PC-9 (cell line): Measurements from ENCODE around the gene SNRPE. TPM values are rescaled to one million over a fixed set of nuclear protein-coding genes. Genes with fewer than 3 reads are reported as not detected.
A peak's percentile ranks its signal among the peaks of the same experiment; 100 is the strongest.

Experiments
- BruUV-seq: library from RNA; stranded (reverse); fragments of 400-500 nt; replicated peaks from 2 replicates; lab custom pipeline; 2021; lab: Mats Ljungman, UMichigan
- CTCF ChIA-PET: fragments of 300-600 bp; sonication (Branson Sonifier 250); formaldehyde crosslinking; loops from one replicate; lab custom pipeline; 2022; ENCODE audit warnings: antibody characterized with exemption; lab: Charles Lee
- POLR2A ChIA-PET: fragments of 300-600 bp; sonication (Branson Sonifier 250); formaldehyde crosslinking; loops from one replicate; lab custom pipeline; 2022; ENCODE audit warnings: antibody characterized with exemption; ENCODE audit not compliant: unreplicated experiment; lab: Charles Lee
- DNase-seq, 2 experiments: peaks; one replicate each; pipeline versions ENCODE4 v3.0.0 to v3.0.0-alpha.2; 2015 to 2022; ENCODE audit warnings: mixed read lengths in 1 of 2
- H2AFZ ChIP-seq: fragments of 200-600 bp; sonication (generic); 2 replicates; pipeline ENCODE4 v1.8.1; 2017; ENCODE audit warnings: antibody characterized with exemption
- H3F3A ChIP-seq: fragments of 200-600 bp; sonication (generic); 2 replicates; pipeline ENCODE4 v1.8.1; 2017; ENCODE audit warnings: antibody characterized with exemption, mild to moderate bottlenecking, low read depth; ENCODE audit not compliant: insufficient read depth
- H3K27ac ChIP-seq: fragments of 200-600 bp; sonication (generic); 2 replicates; pipeline ENCODE4 v1.6.1; 2016; ENCODE audit warnings: mixed run types
- H3K27me3 ChIP-seq: fragments of 200-600 bp; sonication (generic); 2 replicates; pipeline ENCODE4 v1.6.1; 2016; ENCODE audit warnings: low read depth, mixed run types; ENCODE audit not compliant: insufficient read depth
- H3K36me3 ChIP-seq: fragments of 200-600 bp; sonication (generic); 2 replicates; pipeline ENCODE4 v1.6.1; 2016; ENCODE audit warnings: low read depth, mixed run types
- H3K4me1 ChIP-seq: fragments of 200-600 bp; sonication (generic); replicated peaks from 2 replicates; pipeline ENCODE4 v1.6.1; 2016; ENCODE audit warnings: mixed run types; ENCODE audit not compliant: insufficient read depth
- H3K4me2 ChIP-seq: fragments of 200-600 bp; sonication (generic); 2 replicates; pipeline ENCODE4 v1.6.1; 2017; ENCODE audit warnings: mixed run types
- H3K4me3 ChIP-seq: fragments of 200-600 bp; sonication (generic); 2 replicates; pipeline ENCODE4 v1.6.1; 2016; ENCODE audit warnings: mixed run types
- H3K79me2 ChIP-seq: fragments of 200-600 bp; sonication (generic); 2 replicates; pipeline ENCODE4 v1.6.1; 2017; ENCODE audit warnings: low read depth, mixed run types
- H3K9me2 ChIP-seq: fragments of 200-600 bp; sonication (generic); 2 replicates; pipeline ENCODE4 v1.8.1; 2017; ENCODE audit warnings: mild to moderate bottlenecking; ENCODE audit not compliant: insufficient read depth
- H3K9me3 ChIP-seq: fragments of 200-600 bp; sonication (generic); 2 replicates; pipeline ENCODE4 v1.8.1; 2016; ENCODE audit warnings: low read depth; ENCODE audit not compliant: insufficient read depth
- H4K20me1 ChIP-seq: fragments of 200-600 bp; sonication (generic); 2 replicates; pipeline ENCODE4 v1.8.1; 2017; ENCODE audit not compliant: insufficient read depth
- CTCF ChIP-seq: fragments of 200-600 bp; sonication (generic); conservative IDR thresholded peaks from 2 replicates; pipeline ENCODE4 v1.6.1; 2017; ENCODE audit warnings: mixed run types, antibody characterized with exemption, mild to moderate bottlenecking, moderate library complexity
- EZH2 ChIP-seq: fragments of 200-600 bp; sonication (generic); IDR thresholded peaks from 2 replicates; pipeline ENCODE4 v1.8.0; 2017; ENCODE audit warnings: antibody characterized with exemption, low read depth
- intact Hi-C: fragments of 100-400 bp; cut with micrococcal nuclease; formaldehyde crosslinking; loops from one replicate; pipeline ENCODE4 v1.10.0; 2022; ENCODE audit not compliant: unreplicated experiment
- total RNA-seq: library from RNA; stranded (reverse); gene quantifications from 2 replicates; pipeline ENCODE4 v1.2.3, GENCODE V29; 2021

SNRPE gene
- total RNA-seq, 1 experiment from 2014 or later: 218 TPM

GRCh38 chr1:203915811-203916210 lies 54.4 kb downstream of the SNRPE start:
- no peak overlapping the region for H3K4me3 ChIP-seq
- peaks cover 24% of the 10 kb centered on the region for H3K4me1 ChIP-seq
- ChIA-PET CTCF (no interaction called here), POLR2A (no interaction called here)
- TF ChIP-seq EZH2 (no peak), CTCF (no peak)
- H3K9me3 ChIP-seq: no peaks in the 10 kb centered on the region
- DNase-seq: peak in 1 of 2 experiments; percentile 75
- peak overlapping the region; percentile 48 for H3K27ac ChIP-seq
- H3F3A ChIP-seq: peaks cover 31% of the 10 kb centered on the region
- H3K27me3 ChIP-seq: no peaks in the 10 kb centered on the region
- no peaks in the 10 kb centered on the region for H3K36me3 ChIP-seq
- 0 out of 2 replicates have a peak overlapping the region, but pooled peaks have one; percentile 8 for H3K4me2 ChIP-seq
- intact Hi-C loops: no loop called here
- H3K79me2 ChIP-seq: no peaks in the 10 kb centered on the region
- BruUV-seq: no TSS peak
- no peaks in the 10 kb centered on the region for H3K9me2 ChIP-seq
- H2AFZ ChIP-seq: 0 out of 2 replicates have a peak overlapping the region, but pooled peaks have one; percentile 6
- H4K20me1 ChIP-seq: no peaks in the 10 kb centered on the region

GRCh38 chr1:203916756-203917155 lies 55.4 kb downstream of the SNRPE start:
- ChIA-PET CTCF (no interaction called here), POLR2A (no interaction called here)
- Histone ChIP-seq H3K4me2 (no peak overlapping the region), H3K9me2 (no peaks in the 10 kb centered on the region), H3K9me3 (no peaks in the 10 kb centered on the region), H3F3A (peaks cover 37% of the 10 kb centered on the region), H3K27me3 (no peaks in the 10 kb centered on the region), H3K79me2 (no peaks in the 10 kb centered on the region), H2AFZ (no peak overlapping the region), H3K27ac (no peak overlapping the region), H3K4me1 (peaks cover 29% of the 10 kb centered on the region), H4K20me1 (no peaks in the 10 kb centered on the region), H3K4me3 (no peak overlapping the region), H3K36me3 (no peaks in the 10 kb centered on the region)
- intact Hi-C loops: no loop called here
- DNase-seq: peak in 1 of 2 experiments; percentile 74
- TF ChIP-seq CTCF (no peak), EZH2 (no peak)
- no TSS peak for BruUV-seq

Other genes with a start within 250 kb of the SNRPE start
- gene ATP2B4, start 234.8 kb upstream of the SNRPE start, total RNA-seq: 31.2 and 39.7 TPM in 2 replicates
- not detected in 2 replicates for gene LAX1, start 96.4 kb upstream of the SNRPE start, total RNA-seq
- gene ZBED6, start 66.0 kb upstream of the SNRPE start, total RNA-seq: 22.7 and 32.7 TPM in 2 replicates
- 91.0 and 91.1 TPM in 2 replicates for gene ZC3H11A, start 66.0 kb upstream of the SNRPE start, total RNA-seq
- 89.9 and 102 TPM in 2 replicates for gene SOX13, start 211.5 kb downstream of the SNRPE start, total RNA-seq